ENCODE measurements around the gene SND1. TPM values are rescaled to one million over a fixed set of nuclear protein-coding genes. Genes with fewer than 3 reads are reported as not detected.

The SND1 gene
- total RNA-seq, 1 donor from 2014 or later, result 85.9 TPM

DNA sequence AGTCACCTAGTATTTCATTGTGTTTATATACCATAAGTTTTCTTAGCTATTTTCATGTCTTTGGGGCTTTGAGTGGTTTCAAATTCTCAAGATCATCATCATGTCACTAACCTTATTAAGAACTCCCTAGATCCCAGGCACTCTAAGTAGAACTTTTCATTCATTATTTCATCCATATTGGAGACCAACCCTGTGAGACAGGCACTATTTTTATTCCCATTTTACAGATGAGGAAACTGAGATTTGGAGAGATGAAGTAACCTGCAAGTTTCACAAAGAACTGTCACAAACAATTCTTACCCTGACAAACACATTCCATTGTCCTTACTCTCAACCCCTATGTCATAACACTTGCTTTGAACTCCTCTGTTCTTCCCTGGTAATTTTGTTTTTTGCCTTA is 13.8 kb upstream of the SND1 start:
- TF ChIP-seq, protein P1, sequence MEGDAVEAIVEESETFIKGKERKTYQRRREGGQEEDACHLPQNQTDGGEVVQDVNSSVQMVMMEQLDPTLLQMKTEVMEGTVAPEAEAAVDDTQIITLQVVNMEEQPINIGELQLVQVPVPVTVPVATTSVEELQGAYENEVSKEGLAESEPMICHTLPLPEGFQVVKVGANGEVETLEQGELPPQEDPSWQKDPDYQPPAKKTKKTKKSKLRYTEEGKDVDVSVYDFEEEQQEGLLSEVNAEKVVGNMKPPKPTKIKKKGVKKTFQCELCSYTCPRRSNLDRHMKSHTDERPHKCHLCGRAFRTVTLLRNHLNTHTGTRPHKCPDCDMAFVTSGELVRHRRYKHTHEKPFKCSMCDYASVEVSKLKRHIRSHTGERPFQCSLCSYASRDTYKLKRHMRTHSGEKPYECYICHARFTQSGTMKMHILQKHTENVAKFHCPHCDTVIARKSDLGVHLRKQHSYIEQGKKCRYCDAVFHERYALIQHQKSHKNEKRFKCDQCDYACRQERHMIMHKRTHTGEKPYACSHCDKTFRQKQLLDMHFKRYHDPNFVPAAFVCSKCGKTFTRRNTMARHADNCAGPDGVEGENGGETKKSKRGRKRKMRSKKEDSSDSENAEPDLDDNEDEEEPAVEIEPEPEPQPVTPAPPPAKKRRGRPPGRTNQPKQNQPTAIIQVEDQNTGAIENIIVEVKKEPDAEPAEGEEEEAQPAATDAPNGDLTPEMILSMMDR (IDR thresholded peaks at IDR 0.05), result no peak
- no peak for TF ChIP-seq POLR2A (IDR thresholded peaks at IDR 0.05)
- no peak for TF ChIP-seq POLR2AphosphoS5 (IDR thresholded peaks at IDR 0.05; ENCODE audit: insufficient read depth in 1 of 2, low read depth in 1 of 2)
- intact Hi-C loops (cut with DNase I), result no loop called here
- no peak for DNase-seq (ENCODE audit: extremely low spot score in 2 of 2)

DNA sequence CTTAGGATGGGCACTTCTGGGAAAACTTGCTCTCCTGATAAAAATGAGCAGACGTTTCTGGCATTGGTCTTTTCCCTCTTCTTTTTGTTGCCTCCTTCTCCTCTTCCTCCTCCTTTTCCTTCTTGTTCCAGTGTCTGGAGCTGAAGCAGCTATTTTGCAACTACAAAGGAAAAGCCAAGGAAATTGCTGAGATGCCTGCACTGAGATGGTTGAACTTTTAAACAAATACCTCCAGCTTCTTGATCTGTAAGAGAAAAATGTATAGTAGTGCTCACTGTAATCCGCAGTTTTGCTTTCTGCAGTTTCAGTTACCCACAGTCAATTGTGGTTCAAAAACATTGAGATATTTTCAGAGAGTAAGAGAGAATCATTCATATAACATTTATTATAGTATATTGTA is 7.5 kb upstream of the SND1 start:
- no peak for DNase-seq (ENCODE audit: extremely low spot score in 2 of 2)
- Histone ChIP-seq H3K36me3 (no peaks in the 10 kb centered on the region), H3K27ac (no peak overlapping the region), H3K4me1 (no peaks in the 10 kb centered on the region), H3K4me3 (no peak overlapping the region), H3K27me3 (no peaks in the 10 kb centered on the region), H3K9me3 (no peaks in the 10 kb centered on the region)
- intact Hi-C loops (cut with DNase I), result no loop called here
- no peak for TF ChIP-seq POLR2A (IDR thresholded peaks at IDR 0.05)
- TF ChIP-seq, protein P1 (IDR thresholded peaks at IDR 0.05), result no peak
- TF ChIP-seq POLR2AphosphoS5 (IDR thresholded peaks at IDR 0.05; ENCODE audit: insufficient read depth in 1 of 2, low read depth in 1 of 2), result no peak

More for the DNA sequence above, 13.8 kb upstream of the SND1 start:
- Histone ChIP-seq H3K4me3 (no peak overlapping the region), H3K4me1 (no peaks in the 10 kb centered on the region), H3K9me3 (no peaks in the 10 kb centered on the region), H3K27me3 (no peaks in the 10 kb centered on the region), H3K36me3 (no peaks in the 10 kb centered on the region), H3K27ac (no peak overlapping the region)

DNA sequence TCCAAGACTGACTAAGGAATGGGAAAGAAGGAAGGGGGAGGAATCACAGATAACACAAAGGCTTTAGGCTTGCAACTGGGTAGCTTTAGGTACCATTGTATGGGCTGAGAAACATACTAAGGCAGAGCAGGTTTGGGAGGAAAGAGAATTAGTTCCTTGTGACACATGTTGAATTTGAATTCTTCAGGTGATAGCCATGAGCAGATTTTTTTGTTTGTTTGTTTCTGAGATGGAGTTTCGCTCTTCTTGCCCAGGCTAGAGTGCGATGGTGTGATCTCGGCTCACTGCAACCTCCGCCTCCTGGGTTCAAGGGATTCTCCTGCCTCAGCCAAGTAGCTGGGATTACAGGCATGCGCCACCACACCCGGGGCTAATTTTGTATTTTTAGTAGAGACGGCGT is 4.4 kb upstream of the SND1 start:
- H3K27ac ChIP-seq, result no peak overlapping the region
- H3K9me3 ChIP-seq, result no peaks in the 10 kb centered on the region
- no peak for DNase-seq (ENCODE audit: extremely low spot score in 2 of 2)
- no peaks in the 10 kb centered on the region for H3K27me3 ChIP-seq
- peaks cover 10% of the 10 kb centered on the region for H3K4me1 ChIP-seq
- H3K36me3 ChIP-seq, result no peaks in the 10 kb centered on the region
- intact Hi-C loops (cut with DNase I), result no loop called here
- no peak overlapping the region for H3K4me3 ChIP-seq
- TF ChIP-seq POLR2A (IDR thresholded peaks at IDR 0.05) (no peak), POLR2AphosphoS5 (IDR thresholded peaks at IDR 0.05; ENCODE audit: insufficient read depth in 1 of 2, low read depth in 1 of 2) (no peak)
- TF ChIP-seq, protein P1 (IDR thresholded peaks at IDR 0.05), result no peak

DNA sequence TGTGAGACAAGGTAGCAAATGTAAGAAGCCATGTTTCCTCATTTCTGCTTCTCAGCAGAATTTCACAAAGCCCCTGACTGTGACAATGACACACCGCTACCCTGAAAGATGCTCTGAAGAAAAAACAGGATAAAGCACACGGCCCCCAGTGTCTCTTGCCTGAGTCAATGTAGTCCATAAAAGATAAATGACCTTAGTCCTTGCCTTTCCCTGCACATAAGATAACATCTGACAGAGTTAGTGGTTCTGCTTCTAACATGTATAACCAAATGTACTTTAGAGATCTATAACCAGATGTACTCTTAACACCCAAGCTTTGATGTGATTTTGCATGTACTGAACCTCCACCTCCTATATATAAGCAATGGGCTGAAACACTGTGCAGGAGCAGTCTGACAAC is 3.0 kb upstream of the SND1 start:
- DNase-seq (ENCODE audit: extremely low spot score in 2 of 2), result no peak
- Histone ChIP-seq H3K9me3 (no peaks in the 10 kb centered on the region), H3K4me1 (peaks cover 24% of the 10 kb centered on the region), H3K36me3 (no peaks in the 10 kb centered on the region), H3K27ac (no peak overlapping the region), H3K27me3 (no peaks in the 10 kb centered on the region), H3K4me3 (no peak overlapping the region)
- TF ChIP-seq, protein P1 (IDR thresholded peaks at IDR 0.05), result no peak
- no peak for TF ChIP-seq POLR2AphosphoS5 (IDR thresholded peaks at IDR 0.05; ENCODE audit: insufficient read depth in 1 of 2, low read depth in 1 of 2)
- TF ChIP-seq POLR2A (IDR thresholded peaks at IDR 0.05), result no peak
- intact Hi-C loops (cut with DNase I), result no loop called here

DNA sequence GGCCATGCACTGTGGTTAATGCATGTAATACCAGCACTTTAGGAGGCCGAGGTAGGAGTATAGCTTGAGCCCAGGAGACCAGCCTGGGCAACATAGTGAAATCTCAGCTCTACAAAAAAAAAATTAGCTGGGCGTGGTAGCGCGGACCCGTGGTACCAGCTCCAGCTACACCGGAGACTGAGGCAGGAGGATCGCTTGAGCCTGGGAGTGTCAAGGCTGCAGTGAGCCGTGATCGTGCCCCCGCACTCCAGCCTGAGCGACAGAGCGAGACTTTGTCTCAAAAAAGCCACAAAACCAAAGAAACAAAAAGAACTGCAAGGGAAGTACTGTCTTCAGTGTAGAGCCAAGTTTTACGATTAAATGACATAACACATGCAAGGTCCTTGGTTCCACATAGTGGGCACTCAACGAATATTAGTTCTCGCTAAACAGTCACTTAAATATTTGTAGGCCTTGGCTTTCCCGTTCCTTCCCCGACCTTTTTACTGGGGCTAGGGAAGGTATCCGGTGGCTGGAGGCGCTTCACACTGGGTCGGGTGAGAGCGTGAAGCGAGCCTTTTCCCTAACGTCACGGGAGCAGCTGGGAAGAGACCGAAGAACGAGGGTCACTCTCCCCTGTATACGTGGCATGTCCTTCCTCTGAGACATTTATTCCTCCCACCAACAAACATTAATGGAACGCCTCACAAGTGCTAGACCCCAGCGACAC is 993 bp upstream of the SND1 start:
- H3K9me3 ChIP-seq, result no peaks in the 10 kb centered on the region
- no peaks in the 10 kb centered on the region for H3K27me3 ChIP-seq
- H3K4me3 ChIP-seq, result peak overlapping the region; percentile 90
- TF ChIP-seq, protein P1 (IDR thresholded peaks at IDR 0.05), result no peak
- TF ChIP-seq POLR2A (IDR thresholded peaks at IDR 0.05), result no peak
- no peak for TF ChIP-seq POLR2AphosphoS5 (IDR thresholded peaks at IDR 0.05; ENCODE audit: insufficient read depth in 1 of 2, low read depth in 1 of 2)
- no peak for DNase-seq (ENCODE audit: extremely low spot score in 2 of 2)
- intact Hi-C loops (cut with DNase I), result loop anchor here (5.0 kb wide), 1 partner anchor 64 kb away; the partner anchor contains the start of genes ARF5 and GCC1
- peaks cover 42% of the 10 kb centered on the region for H3K4me1 ChIP-seq
- no peaks in the 10 kb centered on the region for H3K36me3 ChIP-seq
- peak overlapping the region; percentile 90 for H3K27ac ChIP-seq

Data from vagina (tissue), 2 donors.